Mucosa of descending colon (tissue), 3 donors: Measurements from ENCODE around the gene SMG6. TPM values are rescaled to one million over a fixed set of nuclear protein-coding genes. Genes with fewer than 3 reads are reported as not detected.

ENCODE experiments used
- ATAC-seq: fragments of 200-7000 bp; cut with Tn5 transposase; one replicate; pipeline ENCODE4 v1.9.1; 2020; ENCODE audit warnings: mild to moderate bottlenecking, moderate library complexity
- DNase-seq, 3 donors: peaks; one replicate each; pipeline ENCODE4 v3.0.0-alpha.2; 2020
- H3K36me3 ChIP-seq: fragments of 200-600 bp; one replicate; pipeline ENCODE4 v1.8.0; 2021; ENCODE audit warnings: low read depth, mild to moderate bottlenecking
- H3K4me1 ChIP-seq: fragments of 200-600 bp; one replicate; pipeline ENCODE4 v1.8.0; 2021; ENCODE audit warnings: low read depth, mild to moderate bottlenecking
- H3K4me3 ChIP-seq: fragments of 200-600 bp; one replicate; pipeline ENCODE4 v1.8.0; 2021; ENCODE audit warnings: mild to moderate bottlenecking
- H3K9me3 ChIP-seq: fragments of 200-600 bp; one replicate; pipeline ENCODE4 v1.8.0; 2021; ENCODE audit warnings: mild to moderate bottlenecking
- CTCF ChIP-seq: fragments of 200-600 bp; IDR thresholded peaks from one replicate; pipeline ENCODE4 v1.8.0; 2022; ENCODE audit warnings: antibody characterized with exemption, mild to moderate bottlenecking
- intact Hi-C, 2 donors: fragments of 100-400 bp; cut with DNase I in 1 of 2; cut with micrococcal nuclease in 1 of 2; formaldehyde crosslinking; loops; one replicate each; pipeline versions ENCODE4 v1.11.0 to v1.11.1; 2022; cut with DNase I, micrococcal nuclease
- total RNA-seq, 3 donors: library from RNA; stranded (reverse); fragmentation: NEBNext Ultra II Directional in 2 of 3; extraction: Animal tissue kit (Norgen Biotek cat#: 25700) in 2 of 3; gene quantifications; one replicate each; pipeline versions ENCODE4 v1.2.1 to v1.2.4, GENCODE V29; 2021 to 2023
- donor health status: DM: no; HTN: no; CAD: no; lungs with moderate emphysema.
- donor health status: DM: no; HTN: no; CAD: no.
- donor health status: DM: no; HTN: yes; CAD: no.

Gene SMG6
- total RNA-seq, 3 donors from 2014 or later: 25.9 to 41.6 (median 38.8) TPM

- no peak for TF ChIP-seq CTCF
- Histone ChIP-seq H3K36me3 (no peaks in the 10 kb centered on the region), H3K4me1 (no peaks in the 10 kb centered on the region), H3K4me3 (no peak overlapping the region), H3K9me3 (no peaks in the 10 kb centered on the region)
- intact Hi-C loops: no loop called here
- DNase-seq (no peak), ATAC-seq (no peak)
These were observed 76.4 kb downstream of the SMG6 start for GRCh38 chr17:2227025-2227699.

- Histone ChIP-seq H3K9me3 (no peaks in the 10 kb centered on the region), H3K4me1 (no peaks in the 10 kb centered on the region), H3K4me3 (no peak overlapping the region), H3K36me3 (no peaks in the 10 kb centered on the region)
- intact Hi-C loops: no loop called here
- ATAC-seq (no peak), DNase-seq (no peak)
- TF ChIP-seq CTCF: no peak
These were observed 80.0 kb downstream of the SMG6 start for GRCh38 chr17:2223617-2223927.

GRCh38 chr17:2222901-2223616 is 80.5 kb downstream of the SMG6 start:
- ATAC-seq (peak; percentile 72), DNase-seq (peak in 1 of 3 donors; percentile 42)
- intact Hi-C loops: no loop called here
- no peak overlapping the region for H3K4me3 ChIP-seq
- no peaks in the 10 kb centered on the region for H3K4me1 ChIP-seq
- H3K9me3 ChIP-seq: no peaks in the 10 kb centered on the region
- H3K36me3 ChIP-seq: no peaks in the 10 kb centered on the region
- no peak for TF ChIP-seq CTCF

GRCh38 chr17:2222301-2222700 is 81.3 kb downstream of the SMG6 start:
- DNase-seq (no peak), ATAC-seq (no peak)
- intact Hi-C loops: no loop called here
- no peak for TF ChIP-seq CTCF
- no peaks in the 10 kb centered on the region for H3K36me3 ChIP-seq
- H3K4me3 ChIP-seq: no peak overlapping the region
- H3K4me1 ChIP-seq: no peaks in the 10 kb centered on the region
- no peaks in the 10 kb centered on the region for H3K9me3 ChIP-seq

- ATAC-seq (no peak), DNase-seq (no peak)
- H3K4me1 ChIP-seq: no peaks in the 10 kb centered on the region
- no peaks in the 10 kb centered on the region for H3K36me3 ChIP-seq
- H3K9me3 ChIP-seq: no peaks in the 10 kb centered on the region
- TF ChIP-seq CTCF: no peak
- no peak overlapping the region for H3K4me3 ChIP-seq
- intact Hi-C loops: no loop called here
These were observed 85.2 kb downstream of the SMG6 start for GRCh38 chr17:2218426-2218825.
